ENCODE data around the gene ALS2.

Gene ALS2

GRCh38 chr2:201751566-201751965 is 29.2 kb downstream of the ALS2 start:
- no peak for DNase-seq

GRCh38 chr2:201746551-201746950 is 34.2 kb downstream of the ALS2 start:
- no peak for DNase-seq

GRCh38 chr2:201735486-201735885 is 45.2 kb downstream of the ALS2 start:
- DNase-seq: no peak

- DNase-seq: no peak
These were observed 46.6 kb downstream of the ALS2 start for GRCh38 chr2:201734111-201734510.

GRCh38 chr2:201733544-201733943 is 47.2 kb downstream of the ALS2 start:
- DNase-seq: no peak

GRCh38 chr2:201730651-201731285 is 50.0 kb downstream of the ALS2 start:
- DNase-seq: no peak

GRCh38 chr2:201715459-201715858 is 65.3 kb downstream of the ALS2 start:
- DNase-seq: no peak

- DNase-seq: no peak
These were observed 68.0 kb downstream of the ALS2 start for GRCh38 chr2:201712726-201713125.

- DNase-seq: no peak
These were observed 71.0 kb downstream of the ALS2 start for GRCh38 chr2:201709747-201710146.

- no peak for DNase-seq
These were observed 71.7 kb downstream of the ALS2 start for GRCh38 chr2:201709049-201709448.

GRCh38 chr2:201707753-201708152 is 73.0 kb downstream of the ALS2 start:
- DNase-seq: no peak

GRCh38 chr2:201707142-201707541 is 73.6 kb downstream of the ALS2 start:
- DNase-seq: no peak

GRCh38 chr2:201704536-201704935 is 76.2 kb downstream of the ALS2 start:
- no peak for DNase-seq

- no peak for DNase-seq
These were observed 79.1 kb downstream of the ALS2 start for GRCh38 chr2:201701646-201702045.

- no peak for DNase-seq
These were observed 81.3 kb downstream of the ALS2 start for GRCh38 chr2:201699416-201699815.

- DNase-seq: no peak
These were observed 82.0 kb downstream of the ALS2 start, which contains the start of gene MPP4 for GRCh38 chr2:201698588-201699226. TSS of gene MPP4 (minus strand) at chr2:201698644. CDS start at chr2:201693954, 4,690 bp downstream.

GRCh38 chr2:201697899-201698298 is 82.8 kb downstream of the ALS2 start:
- DNase-seq: no peak

- no peak for DNase-seq
These were observed 84.5 kb downstream of the ALS2 start for GRCh38 chr2:201696151-201696659.

GRCh38 chr2:201685156-201685555 is 95.6 kb downstream of the ALS2 start:
- no peak for DNase-seq

GRCh38 chr2:201680743-201681142 is 100.0 kb downstream of the ALS2 start:
- DNase-seq: no peak

- DNase-seq: no peak
These were observed 102.3 kb downstream of the ALS2 start for GRCh38 chr2:201678401-201678800.

- DNase-seq: no peak
These were observed 105.3 kb downstream of the ALS2 start for GRCh38 chr2:201675454-201675853.

- no peak for DNase-seq
These were observed 105.9 kb downstream of the ALS2 start for GRCh38 chr2:201674794-201675193.

- DNase-seq: no peak
These were observed 106.4 kb downstream of the ALS2 start for GRCh38 chr2:201674298-201674697.

GRCh38 chr2:201673546-201673945 is 107.2 kb downstream of the ALS2 start:
- DNase-seq: no peak
